ENCODE measurements around the gene RPL37.
"Not testable (repeated sequence)": the region's sequence is repeated elsewhere in the genome, so short reads cannot be mapped to it uniquely, and the experiment has no call there.

Gene RPL37

DNA sequence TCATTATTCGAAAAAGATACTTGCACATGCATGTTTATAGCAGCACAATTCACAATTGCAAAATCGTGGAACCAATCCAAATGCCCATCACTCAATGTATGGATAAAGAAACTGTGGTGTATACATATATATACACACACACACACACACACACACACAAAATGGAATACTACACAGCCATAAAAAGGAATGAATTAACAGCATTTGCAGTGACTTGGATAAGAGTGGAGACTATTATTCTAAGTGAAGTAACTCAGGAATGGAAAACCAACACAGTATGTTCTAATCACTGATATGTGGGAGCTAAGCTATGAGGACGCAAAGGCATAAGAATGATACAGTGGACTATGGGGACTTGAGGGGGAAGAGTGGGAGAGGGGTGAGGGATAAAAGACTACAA lies 40.1 kb downstream of the RPL37 start:
- not testable (repeated sequence) for H3K9ac ChIP-seq (ENCODE audit: low read depth, low read length); H3K36me3 ChIP-seq (ENCODE audit: insufficient read depth, low read length); H3K9me3 ChIP-seq (ENCODE audit: control insufficient read depth, insufficient read depth, low read length); H3K4me1 ChIP-seq (ENCODE audit: insufficient read depth, low read length)

DNA sequence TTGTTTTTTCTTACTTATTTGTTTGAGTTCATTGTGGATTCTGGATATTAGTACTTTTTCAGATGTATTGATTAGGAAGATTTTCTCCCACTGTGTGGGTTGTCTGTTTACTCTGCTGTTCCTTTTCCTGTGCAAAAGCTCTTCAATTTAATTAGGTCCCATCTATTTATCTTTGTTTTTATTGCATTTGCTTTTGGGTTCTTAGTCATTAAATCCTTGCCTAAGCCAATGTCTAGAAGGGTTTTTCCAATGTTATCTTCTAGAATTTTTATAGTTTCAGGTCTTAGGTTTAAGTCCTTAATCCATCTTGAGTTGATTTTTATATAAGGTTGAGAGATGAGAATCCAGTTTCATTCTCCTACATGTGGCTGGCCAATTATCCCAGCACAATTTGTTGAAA lies 40.7 kb downstream of the RPL37 start:
- H3K4me1 ChIP-seq (ENCODE audit: insufficient read depth, low read length); H3K9ac ChIP-seq (ENCODE audit: low read depth, low read length); H3K36me3 ChIP-seq (ENCODE audit: insufficient read depth, low read length); H3K9me3 ChIP-seq (ENCODE audit: control insufficient read depth, insufficient read depth, low read length): not testable (repeated sequence)

DNA sequence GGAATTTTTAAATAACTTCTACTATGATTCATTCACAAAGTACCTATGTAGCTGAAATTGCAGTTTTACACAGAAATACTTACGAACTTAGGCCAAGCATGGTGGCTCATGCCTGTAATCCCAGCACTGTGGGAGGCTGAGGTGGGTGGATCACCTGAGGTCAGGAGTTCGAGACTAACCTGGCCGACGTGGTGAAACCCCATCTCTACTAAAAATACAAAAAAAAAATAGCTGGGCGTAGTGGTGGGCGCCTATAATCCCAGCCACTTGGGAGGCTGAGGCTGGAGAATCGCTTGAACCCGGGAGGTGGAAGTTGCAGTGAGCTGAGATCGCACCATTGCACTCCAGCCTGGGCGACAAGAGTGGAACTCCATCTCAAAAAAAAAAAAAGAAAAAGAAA lies 42.3 kb downstream of the RPL37 start:
- H3K9ac ChIP-seq (ENCODE audit: low read depth, low read length); H3K4me1 ChIP-seq (ENCODE audit: insufficient read depth, low read length); H3K9me3 ChIP-seq (ENCODE audit: control insufficient read depth, insufficient read depth, low read length); H3K36me3 ChIP-seq (ENCODE audit: insufficient read depth, low read length): not testable (repeated sequence)

DNA sequence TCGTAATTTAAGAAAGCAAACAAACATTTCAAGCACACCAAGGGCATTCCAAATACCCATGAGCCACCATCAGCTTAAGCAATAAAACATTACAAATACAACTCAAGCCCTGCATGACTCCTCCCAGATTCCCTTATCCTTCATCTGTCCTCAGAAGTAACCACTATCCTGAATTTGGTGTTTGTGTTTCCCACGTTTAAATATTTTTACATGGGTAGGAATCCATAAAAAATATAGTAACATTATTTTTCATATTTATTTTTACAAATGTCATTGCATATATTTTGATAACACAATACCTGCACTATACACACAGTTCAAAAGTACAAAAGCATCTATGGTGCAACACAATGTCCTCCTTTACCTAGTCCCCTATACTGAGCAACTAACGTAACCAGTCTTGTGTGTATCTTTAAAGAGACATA lies 43.3 kb downstream of the RPL37 start:
- Histone ChIP-seq H3K9me3 (ENCODE audit: control insufficient read depth, insufficient read depth, low read length) (no peaks in the 10 kb centered on the region), H3K4me1 (ENCODE audit: insufficient read depth, low read length) (peaks cover 3% of the 10 kb centered on the region; the same call in 1 of the 2 replicates), H3K9ac (ENCODE audit: low read depth, low read length) (no peak overlapping the region), H3K36me3 (ENCODE audit: insufficient read depth, low read length) (no peaks in the 10 kb centered on the region)

DNA sequence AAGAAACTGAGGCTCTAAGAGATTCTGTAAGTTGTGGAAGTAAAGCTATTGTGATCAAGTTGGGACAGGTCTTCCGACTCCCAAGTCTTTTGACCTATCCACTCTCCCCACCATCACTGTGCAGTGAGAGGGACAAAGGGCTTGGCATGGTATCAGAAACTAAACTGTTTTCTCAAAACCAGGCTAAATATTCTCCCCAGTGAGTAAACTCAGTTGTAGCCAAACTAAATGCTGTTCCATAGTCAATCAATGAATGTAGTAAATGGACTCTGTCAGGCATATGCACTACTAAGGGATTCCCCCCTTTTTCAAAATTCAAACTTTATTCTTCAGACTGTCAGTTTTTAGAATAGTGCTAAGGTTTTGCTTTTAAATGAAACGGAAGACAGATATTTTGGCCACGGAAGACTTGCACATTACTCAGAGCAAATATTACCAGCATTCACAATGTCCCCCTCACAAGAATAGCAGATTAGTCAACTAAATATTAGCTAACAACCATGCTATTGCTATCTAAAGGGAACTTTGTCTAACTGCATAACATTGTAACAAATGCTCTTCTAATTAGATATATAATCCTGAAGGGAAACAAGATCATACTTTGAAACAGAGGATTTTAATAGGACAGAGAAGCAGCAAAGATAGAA lies 44.0 kb downstream of the RPL37 start:
- no peaks in the 10 kb centered on the region for H3K4me1 ChIP-seq (ENCODE audit: insufficient read depth, low read length)
- no peaks in the 10 kb centered on the region for H3K9me3 ChIP-seq (ENCODE audit: control insufficient read depth, insufficient read depth, low read length)
- no peaks in the 10 kb centered on the region for H3K36me3 ChIP-seq (ENCODE audit: insufficient read depth, low read length)
- H3K9ac ChIP-seq (ENCODE audit: low read depth, low read length): no peak overlapping the region

DNA sequence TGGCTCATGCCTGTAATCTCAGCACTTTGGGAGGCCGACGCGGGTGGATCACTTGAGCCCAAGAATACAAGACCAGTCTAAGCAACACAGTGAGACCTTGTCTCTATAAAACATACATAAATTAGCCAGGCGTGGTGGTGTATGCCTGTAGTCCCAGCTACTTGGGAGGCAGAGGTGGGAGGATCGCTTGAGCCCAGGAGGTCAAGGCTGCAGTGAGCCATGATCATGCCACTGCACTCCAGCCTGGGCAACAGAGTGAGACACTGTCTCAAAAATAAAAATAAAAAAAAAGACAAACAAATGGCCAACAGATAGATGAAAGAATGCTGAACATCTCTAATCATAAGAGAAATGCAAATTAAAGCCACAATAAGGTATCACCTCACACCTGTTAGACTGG lies 46.1 kb downstream of the RPL37 start:
- not testable (repeated sequence) for H3K9ac ChIP-seq (ENCODE audit: low read depth, low read length); H3K4me1 ChIP-seq (ENCODE audit: insufficient read depth, low read length); H3K9me3 ChIP-seq (ENCODE audit: control insufficient read depth, insufficient read depth, low read length); H3K36me3 ChIP-seq (ENCODE audit: insufficient read depth, low read length)

DNA sequence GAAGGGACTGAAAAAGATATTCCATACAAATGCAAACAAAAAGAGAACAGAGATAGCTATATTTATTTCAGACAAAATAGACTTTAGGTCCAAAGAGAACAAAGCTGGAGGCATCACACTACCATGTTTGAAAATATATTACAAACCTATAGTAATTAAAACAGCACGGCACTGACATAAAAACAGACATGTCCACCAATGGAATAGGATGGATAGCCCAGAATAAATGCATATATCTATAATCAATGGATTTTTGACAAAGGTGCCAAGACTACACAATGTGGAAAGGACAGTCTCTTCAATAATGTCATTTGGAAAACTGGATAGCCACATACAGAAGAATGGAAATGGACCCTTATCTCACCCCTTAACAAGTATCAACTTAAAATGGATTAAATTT lies 47.0 kb downstream of the RPL37 start:
- Histone ChIP-seq H3K4me1 (ENCODE audit: insufficient read depth, low read length) (no peaks in the 10 kb centered on the region), H3K36me3 (ENCODE audit: insufficient read depth, low read length) (no peaks in the 10 kb centered on the region), H3K9me3 (ENCODE audit: control insufficient read depth, insufficient read depth, low read length) (no peaks in the 10 kb centered on the region), H3K9ac (ENCODE audit: low read depth, low read length) (no peak overlapping the region)

DNA sequence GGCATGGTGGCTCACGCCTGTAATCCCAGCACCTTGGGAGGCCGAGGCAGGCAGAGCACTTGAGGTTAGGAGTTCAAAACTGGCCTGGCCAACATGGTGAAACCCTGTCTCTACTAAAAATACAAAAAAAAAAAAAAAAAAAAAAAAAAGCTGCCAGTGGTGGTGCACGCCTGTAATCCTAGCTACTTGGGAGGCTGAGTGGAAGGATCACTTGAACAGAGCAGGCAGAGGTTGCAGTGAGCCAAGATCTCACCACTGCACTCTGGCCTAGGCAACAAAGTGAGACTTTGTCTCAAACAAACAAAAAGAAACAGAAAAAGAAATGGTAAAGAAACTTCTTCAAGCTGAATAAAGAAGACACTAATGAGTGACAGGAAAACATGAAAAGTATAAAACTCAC lies 48.4 kb downstream of the RPL37 start:
- not testable (repeated sequence) for H3K4me1 ChIP-seq (ENCODE audit: insufficient read depth, low read length); H3K9me3 ChIP-seq (ENCODE audit: control insufficient read depth, insufficient read depth, low read length); H3K36me3 ChIP-seq (ENCODE audit: insufficient read depth, low read length); H3K9ac ChIP-seq (ENCODE audit: low read depth, low read length)

DNA sequence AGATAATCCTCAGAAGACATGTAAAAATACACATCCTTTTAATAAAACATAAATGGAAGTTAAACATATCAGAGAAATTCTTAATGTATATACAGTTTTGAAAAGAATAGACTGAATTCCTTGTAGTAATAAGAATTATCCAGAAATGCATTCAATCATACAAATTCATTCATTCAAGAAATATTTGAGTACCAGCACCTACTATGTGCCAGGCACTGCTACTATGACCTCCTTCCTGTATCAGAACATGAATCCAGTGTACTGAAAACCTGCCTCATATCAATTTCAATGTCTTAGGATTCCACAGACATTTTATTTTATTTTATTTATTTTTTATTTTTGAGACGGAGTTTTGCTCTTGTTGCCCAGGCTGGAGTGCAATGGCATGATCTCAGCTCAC lies 50.1 kb downstream of the RPL37 start:
- H3K4me1 ChIP-seq (ENCODE audit: insufficient read depth, low read length): no peaks in the 10 kb centered on the region
- no peaks in the 10 kb centered on the region for H3K9me3 ChIP-seq (ENCODE audit: control insufficient read depth, insufficient read depth, low read length)
- H3K9ac ChIP-seq (ENCODE audit: low read depth, low read length): no peak overlapping the region
- H3K36me3 ChIP-seq (ENCODE audit: insufficient read depth, low read length): no peaks in the 10 kb centered on the region; the same call in 1 of the 2 replicates

DNA sequence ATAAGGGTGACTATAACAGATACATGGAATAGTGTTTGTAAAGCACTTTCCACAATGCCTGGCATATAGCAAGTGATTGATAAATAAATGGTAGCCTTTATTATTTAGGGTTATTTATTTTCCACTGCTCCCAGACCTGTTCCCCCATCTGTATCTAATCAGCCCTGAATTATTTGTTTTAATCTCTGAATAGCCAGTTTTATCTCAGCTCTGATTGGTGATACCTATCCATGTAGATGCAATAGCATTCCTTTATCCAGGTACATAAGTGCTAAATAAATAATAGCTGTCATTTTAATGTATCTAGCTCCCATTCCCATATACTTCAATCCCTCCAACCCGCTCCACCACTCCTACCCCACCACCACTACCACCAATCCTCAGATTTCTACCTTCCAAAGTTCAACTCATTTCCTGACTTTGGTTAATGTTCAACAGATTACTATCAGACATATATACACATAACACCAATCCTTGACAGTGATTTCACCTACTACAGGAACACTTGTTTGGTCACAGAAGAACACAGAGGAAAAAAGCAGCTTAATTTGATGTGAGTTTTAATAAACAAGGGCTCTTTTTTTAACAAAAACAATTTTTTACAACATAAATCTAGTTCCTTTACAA lies 50.9 kb downstream of the RPL37 start:
- Histone ChIP-seq H3K36me3 (ENCODE audit: insufficient read depth, low read length) (no peaks in the 10 kb centered on the region; the same call in 1 of the 2 replicates), H3K9me3 (ENCODE audit: control insufficient read depth, insufficient read depth, low read length) (no peaks in the 10 kb centered on the region), H3K4me1 (ENCODE audit: insufficient read depth, low read length) (no peaks in the 10 kb centered on the region), H3K9ac (ENCODE audit: low read depth, low read length) (no peak overlapping the region)

DNA sequence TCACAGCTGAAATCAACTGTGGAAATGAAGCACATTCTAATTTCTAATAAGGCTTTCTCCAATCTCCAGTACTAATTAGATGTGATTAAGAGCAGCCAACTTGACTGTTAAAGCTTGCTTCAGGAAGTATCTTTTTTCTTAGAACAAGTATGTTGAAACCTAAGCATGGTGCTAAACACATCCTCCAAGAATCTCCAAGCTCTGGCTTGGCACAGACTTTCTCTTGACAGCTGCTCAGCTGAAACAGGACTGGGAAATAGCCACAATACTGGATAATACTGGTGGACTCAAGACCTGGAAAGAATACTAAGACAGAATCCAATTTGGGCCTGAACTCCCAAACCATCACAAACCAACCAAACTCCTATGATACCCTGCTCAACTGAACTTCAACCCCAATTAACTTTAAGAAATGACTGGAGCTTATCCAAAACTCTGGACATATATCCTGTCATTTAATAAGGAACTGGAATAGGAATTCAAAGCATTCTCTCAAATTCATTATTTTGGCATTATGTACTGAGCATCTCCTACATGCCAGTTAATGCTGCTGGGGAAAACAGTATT lies 53.1 kb downstream of the RPL37 start:
- Histone ChIP-seq H3K9ac (ENCODE audit: low read depth, low read length) (no peak overlapping the region), H3K9me3 (ENCODE audit: control insufficient read depth, insufficient read depth, low read length) (no peaks in the 10 kb centered on the region), H3K36me3 (ENCODE audit: insufficient read depth, low read length) (no peaks in the 10 kb centered on the region; the same call in 1 of the 2 replicates), H3K4me1 (ENCODE audit: insufficient read depth, low read length) (no peaks in the 10 kb centered on the region)

DNA sequence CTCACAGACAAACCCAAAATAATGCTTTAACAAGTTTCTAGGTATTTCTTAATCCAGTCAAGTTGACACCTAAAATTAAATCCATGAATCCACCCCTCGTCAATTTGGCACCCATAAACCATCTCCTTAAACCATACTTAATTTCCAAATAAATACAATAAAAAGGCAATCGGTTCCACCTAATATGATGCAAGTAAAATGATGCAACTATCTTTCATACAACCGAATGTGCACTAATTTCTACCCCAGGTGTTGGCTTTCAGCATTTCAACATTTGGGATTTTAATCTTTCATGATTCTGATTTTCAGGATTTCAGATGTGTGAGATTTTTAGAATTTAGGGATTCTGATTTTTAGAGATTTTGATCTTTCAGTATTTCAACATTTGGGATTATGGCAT lies 54.2 kb downstream of the RPL37 start:
- no peaks in the 10 kb centered on the region for H3K4me1 ChIP-seq (ENCODE audit: insufficient read depth, low read length)
- no peak overlapping the region for H3K9ac ChIP-seq (ENCODE audit: low read depth, low read length)
- H3K9me3 ChIP-seq (ENCODE audit: control insufficient read depth, insufficient read depth, low read length): no peaks in the 10 kb centered on the region
- H3K36me3 ChIP-seq (ENCODE audit: insufficient read depth, low read length): peaks cover under 1% of the 10 kb centered on the region; the same call in 1 of the 2 replicates

DNA sequence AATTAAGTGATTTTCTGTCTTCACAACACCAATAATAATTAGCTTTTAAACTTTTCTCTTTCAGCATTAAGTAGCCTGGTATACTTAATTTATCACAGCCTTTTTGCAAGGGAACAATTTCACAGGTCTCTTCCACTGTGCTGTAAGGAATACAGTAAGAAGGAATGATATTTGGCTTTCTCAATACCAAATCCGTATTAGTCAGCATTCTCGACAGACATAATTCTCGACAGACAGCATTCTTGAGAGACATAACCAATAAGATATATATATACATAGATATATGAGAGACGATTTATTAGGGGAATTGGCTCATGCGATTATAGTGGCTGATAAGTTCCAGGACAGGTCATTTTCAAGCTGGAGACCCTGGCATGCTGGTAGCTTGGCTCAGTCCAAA lies 54.8 kb downstream of the RPL37 start:
- Histone ChIP-seq H3K4me1 (ENCODE audit: insufficient read depth, low read length) (no peaks in the 10 kb centered on the region), H3K36me3 (ENCODE audit: insufficient read depth, low read length) (peaks cover 5% of the 10 kb centered on the region; the same call in 1 of the 2 replicates), H3K9ac (ENCODE audit: low read depth, low read length) (no peak overlapping the region)

DNA sequence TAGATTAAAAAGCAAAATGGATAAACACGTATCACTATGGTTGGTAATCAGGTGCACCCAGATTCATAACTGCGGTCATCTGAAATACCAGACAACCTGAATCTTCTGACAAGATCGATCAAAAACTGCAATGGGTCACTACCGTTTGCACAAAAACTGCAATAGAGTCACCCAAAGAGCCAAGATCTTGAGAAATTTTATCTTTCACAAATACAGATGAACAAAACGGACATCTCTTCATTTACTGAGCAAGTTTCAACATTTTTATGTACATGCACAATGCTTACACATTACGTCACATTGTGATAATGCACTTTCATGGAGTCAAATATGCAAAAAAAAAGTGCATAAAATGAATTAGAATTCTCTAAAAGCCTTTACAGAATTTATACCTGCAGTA lies 55.5 kb downstream of the RPL37 start:
- Histone ChIP-seq H3K9ac (ENCODE audit: low read depth, low read length) (no peak overlapping the region), H3K9me3 (ENCODE audit: control insufficient read depth, insufficient read depth, low read length) (no peaks in the 10 kb centered on the region), H3K36me3 (ENCODE audit: insufficient read depth, low read length) (peaks cover 6% of the 10 kb centered on the region; the same call in 1 of the 2 replicates), H3K4me1 (ENCODE audit: insufficient read depth, low read length) (no peaks in the 10 kb centered on the region)

More for the DNA sequence above, 54.8 kb downstream of the RPL37 start:
- H3K9me3 ChIP-seq (ENCODE audit: control insufficient read depth, insufficient read depth, low read length): no peaks in the 10 kb centered on the region

DNA sequence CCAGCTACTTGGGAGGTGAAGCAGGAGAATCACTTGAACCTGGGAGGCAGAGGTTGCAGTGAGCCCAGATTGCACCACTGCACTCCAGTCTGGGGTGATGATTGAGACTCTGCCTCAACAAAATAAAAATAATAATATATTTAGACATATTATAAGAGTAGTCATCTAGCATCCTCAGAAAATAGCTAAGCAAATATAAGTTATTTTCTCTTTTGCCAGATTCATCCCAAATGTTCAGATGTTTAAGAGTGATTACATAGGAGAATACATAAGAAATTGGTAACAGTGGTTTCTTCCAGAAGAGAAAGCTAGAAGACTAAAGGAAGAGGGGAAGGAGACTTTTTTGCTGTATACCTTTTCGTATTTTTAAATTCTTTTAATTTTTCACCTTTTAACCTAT lies 56.9 kb downstream of the RPL37 start:
- Histone ChIP-seq H3K36me3 (ENCODE audit: insufficient read depth, low read length) (peaks cover 6% of the 10 kb centered on the region; the same call in 1 of the 2 replicates), H3K4me1 (ENCODE audit: insufficient read depth, low read length) (no peaks in the 10 kb centered on the region), H3K9ac (ENCODE audit: low read depth, low read length) (no peak overlapping the region), H3K9me3 (ENCODE audit: control insufficient read depth, insufficient read depth, low read length) (no peaks in the 10 kb centered on the region)
